GM12801 (cell line): ENCODE results near the gene RFC4.

Source experiments
- TF ChIP-seq, protein P1 (sequence below): IDR thresholded peaks from one replicate; pipeline ENCODE4 v1.5.1; 2011; ENCODE audit warnings: control low read depth; ENCODE audit not compliant: insufficient read length; ENCODE audit errors: extremely low read depth

RFC4 gene

DNA sequence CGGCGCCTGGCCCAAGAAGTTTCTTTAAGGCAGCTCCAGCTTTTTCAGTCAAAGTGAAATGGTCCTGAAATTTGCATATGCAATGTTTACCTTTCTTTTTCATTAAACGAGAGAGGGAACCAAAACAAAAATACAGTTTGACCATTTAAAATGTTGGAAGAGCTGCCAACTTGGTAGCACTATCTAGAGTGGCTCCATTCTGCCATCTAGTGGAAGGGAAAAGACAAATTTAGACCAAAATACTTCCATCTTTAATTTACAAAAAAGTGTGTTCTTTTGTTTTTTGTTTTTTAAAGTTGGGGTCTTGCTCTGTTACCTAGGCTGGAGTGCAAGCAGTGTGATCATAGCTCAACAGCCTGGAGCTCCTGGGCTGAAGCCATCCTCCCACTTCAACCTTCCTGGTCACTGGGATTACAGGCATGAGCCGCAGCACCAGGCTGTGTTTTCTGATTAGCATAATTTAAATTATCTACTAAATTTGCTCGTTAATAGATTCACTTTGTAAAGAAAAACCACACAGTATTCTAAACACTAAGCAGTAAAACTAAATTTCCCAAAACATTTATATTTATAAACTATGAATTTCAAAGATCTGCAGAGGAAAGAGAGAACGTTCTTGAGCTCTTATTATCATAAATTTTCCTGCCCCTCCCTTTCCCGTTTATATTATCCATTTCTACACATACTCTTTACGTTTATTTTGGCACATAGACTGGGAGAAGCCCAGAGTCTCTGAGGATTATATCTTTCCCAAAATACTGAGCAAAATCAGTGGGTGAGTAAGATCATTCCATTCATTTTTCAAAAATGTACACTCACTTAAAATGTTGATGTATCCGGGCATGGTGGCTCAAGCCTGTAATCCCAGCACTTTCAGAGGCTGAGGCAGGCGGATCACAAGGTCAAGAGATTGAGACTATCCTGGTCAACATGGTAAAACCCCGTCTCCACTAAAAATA is 15.4 kb upstream of the RFC4 start:
- TF ChIP-seq, protein P1, sequence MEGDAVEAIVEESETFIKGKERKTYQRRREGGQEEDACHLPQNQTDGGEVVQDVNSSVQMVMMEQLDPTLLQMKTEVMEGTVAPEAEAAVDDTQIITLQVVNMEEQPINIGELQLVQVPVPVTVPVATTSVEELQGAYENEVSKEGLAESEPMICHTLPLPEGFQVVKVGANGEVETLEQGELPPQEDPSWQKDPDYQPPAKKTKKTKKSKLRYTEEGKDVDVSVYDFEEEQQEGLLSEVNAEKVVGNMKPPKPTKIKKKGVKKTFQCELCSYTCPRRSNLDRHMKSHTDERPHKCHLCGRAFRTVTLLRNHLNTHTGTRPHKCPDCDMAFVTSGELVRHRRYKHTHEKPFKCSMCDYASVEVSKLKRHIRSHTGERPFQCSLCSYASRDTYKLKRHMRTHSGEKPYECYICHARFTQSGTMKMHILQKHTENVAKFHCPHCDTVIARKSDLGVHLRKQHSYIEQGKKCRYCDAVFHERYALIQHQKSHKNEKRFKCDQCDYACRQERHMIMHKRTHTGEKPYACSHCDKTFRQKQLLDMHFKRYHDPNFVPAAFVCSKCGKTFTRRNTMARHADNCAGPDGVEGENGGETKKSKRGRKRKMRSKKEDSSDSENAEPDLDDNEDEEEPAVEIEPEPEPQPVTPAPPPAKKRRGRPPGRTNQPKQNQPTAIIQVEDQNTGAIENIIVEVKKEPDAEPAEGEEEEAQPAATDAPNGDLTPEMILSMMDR = no peak

DNA sequence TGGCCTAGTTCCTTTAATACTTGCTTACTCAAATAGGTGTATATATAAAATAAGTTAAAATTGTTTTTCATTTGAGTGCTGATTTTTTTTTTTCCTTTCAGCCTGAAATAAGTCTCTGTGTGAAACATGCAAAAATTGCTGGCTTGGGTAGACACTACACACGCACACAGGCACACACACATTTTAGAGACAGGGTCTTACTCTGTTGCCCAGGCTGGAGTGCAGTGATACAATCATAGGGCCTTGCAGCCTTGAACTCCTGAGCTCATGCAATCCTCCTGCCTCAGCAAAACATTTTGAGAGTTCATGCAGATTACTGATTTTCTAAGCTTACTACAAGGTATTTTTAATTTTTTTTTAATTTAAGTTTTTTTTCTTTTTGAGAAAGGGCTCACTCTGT is 12.7 kb upstream of the RFC4 start:
- TF ChIP-seq, protein P1 = no peak

DNA sequence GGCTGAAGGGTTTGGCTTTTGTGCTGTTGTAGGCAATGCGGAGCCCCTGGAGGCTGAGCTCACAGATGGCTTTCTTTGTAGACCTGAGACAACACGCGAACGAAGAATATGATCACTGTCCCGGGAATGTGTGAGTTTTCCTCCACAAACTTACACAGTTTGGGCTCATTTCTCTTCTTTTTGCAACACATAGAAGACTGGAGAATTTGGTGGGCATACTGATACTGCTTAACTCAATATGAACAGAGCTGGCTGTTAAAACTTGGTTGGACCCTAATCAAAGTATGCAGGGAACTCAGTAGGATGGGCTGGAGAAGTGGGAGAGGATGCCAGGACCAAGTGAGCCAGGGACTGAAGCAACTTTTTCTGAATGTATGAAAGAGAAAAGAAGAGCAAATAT is 12.2 kb upstream of the RFC4 start:
- TF ChIP-seq, protein P1 = no peak

DNA sequence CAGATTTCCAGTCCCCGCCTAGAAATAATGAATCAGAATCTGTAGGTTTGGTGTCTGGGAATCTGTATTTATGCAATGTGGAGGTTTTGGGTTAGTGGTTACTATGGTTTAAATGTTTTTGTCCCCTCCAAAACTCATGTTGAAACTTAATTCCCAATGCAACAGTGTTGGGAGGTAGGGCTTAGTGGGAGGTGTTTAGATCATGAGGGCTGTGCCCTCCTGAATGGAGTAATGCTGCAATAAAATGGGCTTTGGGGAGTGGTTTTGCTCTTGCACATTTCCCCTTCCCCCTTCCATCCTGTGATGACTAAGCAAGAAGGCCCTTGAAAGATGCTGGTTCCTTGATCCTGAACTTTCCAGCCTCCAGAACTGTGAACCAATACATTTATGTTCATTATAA is 9.2 kb upstream of the RFC4 start:
- TF ChIP-seq, protein P1 = no peak

DNA sequence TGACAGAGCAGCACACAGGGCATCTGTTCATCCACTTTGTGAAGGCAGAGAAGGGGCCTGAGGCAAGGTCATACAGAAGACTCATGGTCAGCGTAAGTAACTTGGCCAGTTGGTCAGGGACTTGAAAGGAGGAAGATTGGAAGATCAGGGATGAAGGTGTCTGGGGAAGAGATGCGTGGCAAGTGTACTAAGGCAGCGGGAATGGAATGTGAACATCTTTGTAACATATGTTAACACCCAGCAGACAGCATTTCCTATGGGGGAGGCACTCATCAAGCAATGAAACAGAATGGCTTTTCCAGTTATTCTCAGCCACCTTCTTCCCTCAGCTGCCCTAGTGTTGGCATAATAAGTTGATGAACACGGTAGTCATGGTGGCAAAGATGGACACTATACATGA is 7.8 kb upstream of the RFC4 start:
- TF ChIP-seq, protein P1 = no peak

DNA sequence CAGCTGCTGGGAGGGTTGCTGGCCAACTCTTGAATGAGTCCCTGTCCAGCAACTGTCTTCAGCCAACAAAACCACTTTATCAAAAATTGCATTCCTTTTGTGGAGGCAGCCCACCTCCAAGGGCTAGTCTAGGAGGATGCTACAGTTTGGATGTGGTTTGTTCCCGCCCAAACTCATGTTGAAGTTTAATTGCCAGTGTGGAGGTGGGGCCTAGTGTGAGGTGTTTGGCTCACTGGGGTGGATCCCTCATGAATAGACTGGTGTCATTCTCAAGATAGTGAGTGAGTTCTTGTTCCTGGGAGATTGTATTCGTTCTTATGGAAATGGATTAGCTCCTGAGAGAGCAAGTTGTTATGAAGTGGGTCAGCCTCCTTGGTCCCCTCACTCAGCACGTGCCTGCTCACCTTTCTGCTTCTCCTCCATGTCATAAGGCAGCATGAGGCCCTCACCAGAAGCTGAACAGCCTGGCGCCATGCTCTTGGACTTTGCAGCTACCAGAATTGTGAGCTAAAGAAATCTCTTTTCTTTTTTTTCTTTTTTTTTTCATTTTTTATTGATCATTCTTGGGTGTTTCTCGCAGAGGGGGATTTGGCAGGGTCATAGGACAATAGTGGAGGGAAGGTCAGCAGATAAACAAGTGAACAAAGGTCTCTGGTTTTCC is 4.2 kb upstream of the RFC4 start:
- TF ChIP-seq, protein P1 = no peak

DNA sequence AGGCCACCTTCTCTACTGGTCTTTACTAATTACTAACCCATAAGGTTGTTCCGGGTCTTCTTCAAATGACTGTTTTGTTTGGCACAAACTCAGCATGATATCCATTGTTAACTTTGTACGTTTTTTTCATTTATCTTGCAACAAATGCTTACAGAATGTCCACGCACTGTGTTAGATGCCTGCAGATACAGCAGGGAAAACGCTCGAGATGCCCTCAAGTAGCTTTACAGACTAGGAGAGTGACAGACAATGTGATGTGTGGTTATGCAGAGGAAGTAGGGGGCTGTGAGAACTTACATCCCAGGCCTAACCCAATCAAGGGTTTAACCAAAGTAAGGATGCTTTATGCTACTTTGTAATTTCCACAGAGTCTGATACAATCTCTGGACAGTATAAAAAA is 949 bp upstream of the RFC4 start:
- TF ChIP-seq, protein P1 = no peak
